Activated CD4-positive, alpha-beta T cell treated with anti-CD3 and anti-CD28 coated beads, Interleukin-2, Interleukin-6, amounts not matched to agents 100 ng/mL and 50 ng/mL, durations not matched to agents 16 hours and 8 hours (primary cell): ENCODE data around the gene SNX33.
"Not testable (repeated sequence)": the region's sequence is repeated elsewhere in the genome, so short reads cannot be mapped to it uniquely, and the experiment has no call there.

Experiments
- DNase-seq: peaks from one replicate; pipeline ENCODE4 v3.0.0-alpha.2; 2020

The SNX33 gene

DNA sequence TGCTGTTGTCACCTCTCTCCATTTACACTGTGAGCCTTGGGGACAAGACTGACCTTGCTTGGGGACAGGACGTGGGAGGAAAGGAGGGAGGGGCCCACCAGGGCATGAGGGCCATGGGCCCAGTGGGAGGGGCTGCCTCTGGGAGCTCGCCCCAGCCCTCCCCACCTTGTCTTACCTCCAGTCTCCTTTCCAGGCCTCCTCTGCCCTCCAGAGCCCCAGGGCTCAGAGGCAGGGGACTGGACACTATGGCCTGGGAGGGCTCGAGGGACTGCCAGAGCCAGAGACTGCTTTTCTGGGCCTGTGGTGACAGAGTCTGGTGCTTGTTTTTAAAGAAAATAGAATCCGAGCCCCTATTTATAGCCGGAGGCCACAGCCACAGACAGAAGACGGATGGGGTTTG is 54.7 kb downstream of the SNX33 start:
- DNase-seq = no peak

- not testable (repeated sequence) for DNase-seq
Measured at GRCh38 chr15:75703440-75704262, 55.9 kb downstream of the SNX33 start.

GRCh38 chr15:75704263-75704615 is 56.5 kb downstream of the SNX33 start:
- no peak for DNase-seq

GRCh38 chr15:75704618-75705017 is 56.9 kb downstream of the SNX33 start:
- DNase-seq = no peak

GRCh38 chr15:75705375-75705774 is 57.7 kb downstream of the SNX33 start:
- DNase-seq = not testable (repeated sequence)

- no peak for DNase-seq
Measured at GRCh38 chr15:75705854-75706681, 58.4 kb downstream of the SNX33 start.

- no peak for DNase-seq
Measured at GRCh38 chr15:75706682-75706954, 58.9 kb downstream of the SNX33 start.

GRCh38 chr15:75709458-75709857 is 61.7 kb downstream of the SNX33 start:
- not testable (repeated sequence) for DNase-seq

GRCh38 chr15:75710874-75711273 is 63.2 kb downstream of the SNX33 start:
- not testable (repeated sequence) for DNase-seq

- DNase-seq = not testable (repeated sequence)
Measured at GRCh38 chr15:75711495-75711894, 63.8 kb downstream of the SNX33 start.
